Adrenal gland (tissue), 12 donors: ENCODE data around the gene BHLHE40. TPM values are rescaled to one million over a fixed set of nuclear protein-coding genes. Genes with fewer than 3 reads are reported as not detected.

ENCODE experiments used
- DNase-seq, 7 donors: peaks; one replicate each; pipeline ENCODE4 v3.0.0-alpha.2; 2019 to 2020
- H3K27ac ChIP-seq, 5 donors: fragments of 200-600 bp; sonication (generic) in 4 of 5; 1 replicate in 3 of 5; 2 replicates in 2 of 5; pipeline versions ENCODE4 v1.5.1 to v1.8.0; 2016 to 2020; ENCODE audit warnings: mild to moderate bottlenecking in 1 of 5
- H3K27me3 ChIP-seq: fragments of 200-600 bp; 2 replicates; pipeline ENCODE4 v1.8.0; 2021
- H3K36me3 ChIP-seq, 2 donors: fragments of 200-600 bp; replicated peaks in 1 of 2; 1 replicate in 1 of 2; 2 replicates in 1 of 2; pipeline versions ENCODE4 v1.5.1 to v1.8.0; 2018 to 2022
- H3K4me1 ChIP-seq, 2 donors: fragments of 200-600 bp; replicated peaks in 1 of 2; 1 replicate in 1 of 2; 2 replicates in 1 of 2; pipeline versions ENCODE4 v1.5.1 to v1.8.0; 2018 to 2021
- H3K4me3 ChIP-seq, 4 donors: fragments of 200-600 bp; sonication (generic) in 3 of 4; one replicate each; pipeline ENCODE4 v1.5.1; 2016 to 2018
- H3K9me3 ChIP-seq, 3 donors: fragments of 200-600 bp; sonication (generic) in 1 of 3; replicated peaks in 1 of 3; 1 replicate in 2 of 3; 2 replicates in 1 of 3; pipeline versions ENCODE4 v1.5.1 to v1.8.0; 2016 to 2021
- POLR2A ChIP-seq, 2 donors: fragments of 450-650 bp; IDR thresholded peaks; one replicate each; pipeline ENCODE4 v1.6.1; 2017; ENCODE audit warnings: antibody characterized with exemption in 2 of 2, mild to moderate bottlenecking in 2 of 2, moderate library complexity in 1 of 2
- WGBS, 4 donors: extraction: QIAGEN DNeasy Blood & Tissue Kit in 2 of 4; methylation state at CpG; one replicate each; pipeline versions ENCODE4 v1.1.5 to v1.1.7; 2013 to 2017; 5-methylcytosine and 5-hydroxymethylcytosine counted together
- intact Hi-C, 2 donors: fragments of 100-400 bp; cut with DNase I; formaldehyde crosslinking; loops; one replicate each; pipeline versions ENCODE4 v1.14.1 to v1.15.0; 2022 to 2023
- polyA plus RNA-seq, 3 donors: library from polyadenylated mRNA; stranded (reverse); fragments of 200-250 nt in 2 of 3; fragments of 350-450 nt in 1 of 3; fragmentation: Illumina TruSeq in 1 of 3; extraction: RNeasy Lipid Tissue Mini Kit (QIAGEN cat#74804) in 1 of 3; gene quantifications; one replicate each; pipeline ENCODE4 v1.2.3, GENCODE V29; 2013 to 2014
- total RNA-seq, 9 donors: library from RNA; depleted of rRNA in 4 of 9; stranded (reverse); fragments of >200 nt in 4 of 9; fragments of 120-200 nt in 1 of 9; fragmentation: NEBNext Ultra II Directional in 1 of 9; extraction: Animal tissue kit (Norgen Biotek cat#: 25700) in 1 of 9; gene quantifications; one replicate each; pipeline versions ENCODE4 v1.1.0 to v1.2.4, GENCODE V29; 2013 to 2023
- TF ChIP-seq, protein P1 (sequence below), 6 experiments: fragments of 450-650 bp in 4 of 6; fragments of 200-600 bp in 2 of 6; sonication (generic) in 1 of 6; IDR thresholded peaks; 1 replicate in 5 of 6; 2 replicates in 1 of 6; pipeline versions ENCODE4 v1.5.1 to v1.8.0; 2016 to 2021; ENCODE audit warnings: antibody characterized with exemption in 6 of 6, mild to moderate bottlenecking in 2 of 6, moderate library complexity in 1 of 6
- donor health status: healthy with polysubstance abuse.
- donor health status: Bipolar disorder and iron deficiency.
- donor health status: DM: yes; HTN: yes; CAD: no.
- donor health status: DM: no; HTN: no; CAD: no.
- donor health status: DM: no; HTN: no; CAD: no.
- donor health status: DM: yes; HTN: yes; CAD: no.

BHLHE40 gene
- total and polyA plus RNA-seq, 12 donors = 3.4 to 224 (median 75.5) TPM

DNA sequence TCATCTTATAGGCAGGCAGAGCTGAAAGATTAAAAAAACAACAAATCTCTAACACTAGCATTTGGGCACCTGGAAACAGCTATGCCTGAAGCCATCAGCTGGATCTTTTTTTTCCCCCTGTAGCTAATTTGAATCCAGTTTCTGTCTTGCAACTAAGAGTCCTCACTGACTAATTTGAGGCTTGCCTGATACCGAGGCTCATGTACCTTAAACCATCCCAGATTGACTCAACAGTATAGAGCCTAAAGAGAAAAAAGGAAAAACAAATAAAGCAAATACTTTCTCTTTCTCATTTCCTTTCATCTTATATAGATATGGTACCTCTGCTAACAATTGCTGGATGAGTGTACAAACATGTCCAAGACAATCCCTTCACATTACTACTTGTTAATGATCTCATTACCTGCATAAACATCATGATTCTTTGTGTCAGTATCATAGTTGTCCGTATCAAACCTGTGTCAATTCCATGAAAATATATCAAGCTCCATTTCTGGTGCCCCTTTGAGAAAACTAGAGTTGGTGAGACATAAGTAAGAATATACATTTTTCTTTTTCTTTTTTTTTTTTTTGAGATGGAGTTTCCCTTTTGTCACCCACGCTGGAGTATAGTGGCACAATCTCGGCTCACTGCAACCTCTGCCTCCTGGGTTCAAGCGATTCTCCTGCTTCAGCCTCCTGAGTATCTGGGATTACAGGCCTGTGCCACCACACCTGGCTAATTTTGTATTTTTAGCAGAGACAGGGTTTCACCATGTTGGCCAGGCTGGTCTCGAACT lies 43.1 kb downstream of the BHLHE40 start:
- no peak overlapping the region for H3K4me3 ChIP-seq
- no peaks in the 10 kb centered on the region for H3K9me3 ChIP-seq
- peaks cover 7 to 12% of the 10 kb centered on the region in 2 donors for H3K4me1 ChIP-seq
- WGBS, 4 donors = 84 to 95% (median 89%) methylated on average over 6 of the region's 6 CpGs
- peak overlapping the region in 4 of 5 donors; percentile 29 to 77 (median 59) for H3K27ac ChIP-seq
- no peak for DNase-seq
- H3K27me3 ChIP-seq = no peaks in the 10 kb centered on the region
- TF ChIP-seq, protein P1, sequence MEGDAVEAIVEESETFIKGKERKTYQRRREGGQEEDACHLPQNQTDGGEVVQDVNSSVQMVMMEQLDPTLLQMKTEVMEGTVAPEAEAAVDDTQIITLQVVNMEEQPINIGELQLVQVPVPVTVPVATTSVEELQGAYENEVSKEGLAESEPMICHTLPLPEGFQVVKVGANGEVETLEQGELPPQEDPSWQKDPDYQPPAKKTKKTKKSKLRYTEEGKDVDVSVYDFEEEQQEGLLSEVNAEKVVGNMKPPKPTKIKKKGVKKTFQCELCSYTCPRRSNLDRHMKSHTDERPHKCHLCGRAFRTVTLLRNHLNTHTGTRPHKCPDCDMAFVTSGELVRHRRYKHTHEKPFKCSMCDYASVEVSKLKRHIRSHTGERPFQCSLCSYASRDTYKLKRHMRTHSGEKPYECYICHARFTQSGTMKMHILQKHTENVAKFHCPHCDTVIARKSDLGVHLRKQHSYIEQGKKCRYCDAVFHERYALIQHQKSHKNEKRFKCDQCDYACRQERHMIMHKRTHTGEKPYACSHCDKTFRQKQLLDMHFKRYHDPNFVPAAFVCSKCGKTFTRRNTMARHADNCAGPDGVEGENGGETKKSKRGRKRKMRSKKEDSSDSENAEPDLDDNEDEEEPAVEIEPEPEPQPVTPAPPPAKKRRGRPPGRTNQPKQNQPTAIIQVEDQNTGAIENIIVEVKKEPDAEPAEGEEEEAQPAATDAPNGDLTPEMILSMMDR (IDR thresholded peaks at IDR 0.05) = no peak
- no peaks in the 10 kb centered on the region for H3K36me3 ChIP-seq
- intact Hi-C loops = loop anchor here (5.0 to 10.0 kb wide), 2 partner anchors 40 to 308 kb away; no protein-coding TSS in a partner anchor

DNA sequence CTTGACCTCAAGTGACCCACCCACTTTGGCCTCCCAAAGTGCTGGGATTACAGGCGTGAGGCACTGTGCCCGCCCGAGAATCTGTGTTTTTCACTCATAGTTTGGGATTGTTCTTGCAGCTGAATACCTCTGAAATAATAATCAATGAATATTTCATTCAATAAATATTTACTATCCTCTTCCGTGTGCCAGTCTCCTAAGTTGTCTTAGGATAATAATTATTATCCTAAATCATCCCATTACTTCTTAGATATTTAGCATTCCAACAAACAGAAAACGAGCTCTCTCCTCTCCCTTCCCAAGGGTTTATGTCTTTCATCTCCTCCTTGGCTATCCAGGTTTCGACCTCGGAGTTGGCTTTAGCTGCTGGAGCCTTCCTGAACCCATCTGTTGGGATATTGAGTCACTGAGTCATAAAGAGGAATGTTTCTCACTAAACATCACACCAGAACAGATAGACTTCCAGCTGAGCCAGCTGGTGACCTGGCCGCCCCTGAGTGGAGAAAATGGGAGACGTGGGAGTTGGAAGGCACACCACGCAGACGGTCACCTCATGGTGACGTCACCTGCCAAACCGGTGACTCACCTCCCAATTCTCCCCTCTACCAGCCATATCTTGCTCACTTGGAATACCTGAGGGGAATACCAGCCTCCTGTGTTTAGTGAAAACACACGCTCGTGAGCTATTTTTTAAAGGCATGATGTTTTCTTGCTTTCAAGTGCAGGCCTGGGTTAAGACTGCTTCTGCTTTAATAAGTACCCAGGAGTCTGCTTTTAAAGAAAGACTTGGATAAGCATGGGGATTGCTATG lies 43.9 kb downstream of the BHLHE40 start:
- H3K4me3 ChIP-seq = no peak overlapping the region
- no peaks in the 10 kb centered on the region for H3K36me3 ChIP-seq
- H3K9me3 ChIP-seq = no peaks in the 10 kb centered on the region
- no peak for TF ChIP-seq POLR2A (IDR thresholded peaks at IDR 0.05)
- TF ChIP-seq, protein P1 (IDR thresholded peaks at IDR 0.05) = no peak
- no peaks in the 10 kb centered on the region for H3K27me3 ChIP-seq
- intact Hi-C loops = loop anchor here (5.0 to 10.0 kb wide), 2 partner anchors 41 to 308 kb away; no protein-coding TSS in a partner anchor
- DNase-seq = peak in 5 of 7 donors; percentile 35 to 70 (median 49)
- 78 to 84% (median 81%) methylated on average over 11 to 15 of the region's 15 CpGs for WGBS, 4 donors
- peaks cover 6 to 7% of the 10 kb centered on the region in 2 donors for H3K4me1 ChIP-seq
- peak overlapping the region in 3 of 5 donors; percentile 8 to 75 (median 55) for H3K27ac ChIP-seq

DNA sequence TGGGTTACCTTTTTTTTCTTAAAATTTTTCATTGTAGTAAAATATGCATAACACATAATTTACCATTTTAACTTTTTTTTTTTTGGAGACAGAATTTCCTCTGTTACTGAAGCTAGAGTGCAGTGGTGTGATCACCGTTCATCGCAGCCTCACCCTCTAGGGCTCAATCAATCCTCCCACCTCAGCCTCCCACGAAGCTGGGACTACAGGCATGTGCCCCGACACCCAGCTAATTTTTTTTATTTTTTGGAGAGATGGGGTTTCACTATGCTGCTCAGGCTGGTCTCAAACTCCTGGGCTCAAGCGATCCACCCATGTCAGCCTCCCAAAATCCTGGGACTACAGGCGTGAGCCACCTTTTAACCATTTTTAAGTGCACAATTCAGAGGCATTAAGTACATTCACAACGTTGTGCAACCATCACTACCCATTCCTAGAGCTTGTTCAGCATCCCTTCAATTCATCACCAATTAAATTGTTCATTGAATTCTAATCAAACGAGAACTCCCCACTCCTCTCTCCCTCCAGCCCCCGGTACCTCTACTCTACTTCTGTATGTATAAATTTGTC lies 44.6 kb downstream of the BHLHE40 start:
- 91 to 93% (median 93%) methylated on average over 9 of the region's 9 CpGs for WGBS, 4 donors

More for the DNA sequence above, 44.6 kb downstream of the BHLHE40 start:
- TF ChIP-seq POLR2A (IDR thresholded peaks at IDR 0.05) = no peak
- TF ChIP-seq, protein P1 (IDR thresholded peaks at IDR 0.05) = no peak
- H3K27me3 ChIP-seq = no peaks in the 10 kb centered on the region
- no peak for DNase-seq
- peak overlapping the region in 3 of 5 donors; percentile 8 to 75 (median 55) for H3K27ac ChIP-seq
- H3K4me3 ChIP-seq = no peak overlapping the region
- no peaks in the 10 kb centered on the region for H3K36me3 ChIP-seq
- H3K4me1 ChIP-seq = peaks cover 6 to 7% of the 10 kb centered on the region in 2 donors
- intact Hi-C loops = loop anchor here (5.0 to 10.0 kb wide), 2 partner anchors 42 to 309 kb away; no protein-coding TSS in a partner anchor
- H3K9me3 ChIP-seq = no peaks in the 10 kb centered on the region
